T-helper 2 cell treated with Interferon-gamma antibody and Interleukin-4, amounts not matched to agents 5 μg/mL and 100 μg/mL, for 36 hours (primary cell): Measurements from ENCODE around the gene MRC2.

Experiments
- DNase-seq: peaks from one replicate; pipeline ENCODE4 v3.0.0; 2021; ENCODE audit warnings: low spot score
- H3K27ac Mint-ChIP-seq: one replicate; pipeline ENCODE4 v1.8.0; 2021; ENCODE audit warnings: mild to moderate bottlenecking, mixed read lengths
- H3K27me3 Mint-ChIP-seq: one replicate; pipeline ENCODE4 v1.8.0; 2021; ENCODE audit warnings: low read depth, mixed read lengths
- H3K36me3 Mint-ChIP-seq: one replicate; pipeline ENCODE4 v1.8.0; 2021; ENCODE audit warnings: low read depth, mixed read lengths
- H3K4me1 Mint-ChIP-seq: one replicate; pipeline ENCODE4 v1.8.0; 2021; ENCODE audit warnings: low read depth, mixed read lengths
- H3K4me3 Mint-ChIP-seq: one replicate; pipeline ENCODE4 v1.8.0; 2022; ENCODE audit warnings: mild to moderate bottlenecking, moderate library complexity, mixed read lengths
- H3K9me3 Mint-ChIP-seq: one replicate; pipeline ENCODE4 v1.8.0; 2021; ENCODE audit warnings: mixed read lengths

MRC2 gene

DNA sequence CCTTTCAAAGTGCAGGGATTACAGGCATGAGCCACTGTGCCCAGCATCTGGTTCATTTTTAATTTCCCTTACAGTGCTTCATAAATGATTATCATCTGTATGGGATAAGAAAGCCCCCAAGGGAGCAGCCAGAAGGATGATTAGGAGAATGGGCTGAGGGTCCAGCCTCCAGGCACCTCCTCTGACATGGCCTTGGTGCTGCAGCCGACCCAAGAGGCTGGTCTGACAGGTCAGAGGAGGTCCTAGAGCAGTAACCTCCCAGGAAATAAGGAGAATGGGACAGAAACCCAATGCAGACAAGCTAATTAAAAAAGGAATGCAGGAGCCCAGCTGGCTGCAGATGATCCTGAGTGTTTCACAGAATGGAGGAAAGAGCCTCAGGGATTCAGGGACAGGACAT is 29.0 kb downstream of the MRC2 start:
- no peak for DNase-seq
- Mint-ChIP-seq H3K27ac (no peak overlapping the region), H3K27me3 (peaks cover 53% of the 10 kb centered on the region), H3K4me1 (peaks cover 21% of the 10 kb centered on the region), H3K4me3 (no peak overlapping the region), H3K9me3 (peaks cover 9% of the 10 kb centered on the region), H3K36me3 (peaks cover 2% of the 10 kb centered on the region)

DNA sequence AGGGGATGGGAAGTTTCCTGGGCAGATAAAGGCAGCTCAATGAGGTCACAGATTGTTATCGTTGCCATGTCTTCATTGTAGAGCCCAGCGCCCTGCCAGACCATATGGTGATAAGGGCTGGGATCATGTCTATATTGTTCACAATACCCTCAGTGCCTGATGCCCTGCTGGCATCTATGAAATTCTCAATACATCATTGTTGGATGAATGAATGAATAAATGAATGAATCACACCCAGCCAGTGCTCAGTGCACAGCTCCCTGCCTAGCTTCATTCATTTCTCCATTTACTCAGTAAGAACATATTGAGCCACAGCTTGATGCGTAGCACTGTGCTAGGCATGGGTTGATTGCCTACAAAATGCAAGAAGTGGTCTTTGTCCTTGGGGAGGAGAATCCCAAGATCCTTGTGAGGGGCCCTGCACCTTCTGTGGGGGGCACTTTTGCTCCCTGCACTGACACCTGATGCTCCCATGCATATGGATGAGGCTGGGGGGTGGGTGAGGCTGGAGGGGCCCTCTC is 29.7 kb downstream of the MRC2 start:
- Mint-ChIP-seq H3K4me1 (peaks cover 19% of the 10 kb centered on the region), H3K27ac (no peak overlapping the region)
- DNase-seq: no peak

DNA sequence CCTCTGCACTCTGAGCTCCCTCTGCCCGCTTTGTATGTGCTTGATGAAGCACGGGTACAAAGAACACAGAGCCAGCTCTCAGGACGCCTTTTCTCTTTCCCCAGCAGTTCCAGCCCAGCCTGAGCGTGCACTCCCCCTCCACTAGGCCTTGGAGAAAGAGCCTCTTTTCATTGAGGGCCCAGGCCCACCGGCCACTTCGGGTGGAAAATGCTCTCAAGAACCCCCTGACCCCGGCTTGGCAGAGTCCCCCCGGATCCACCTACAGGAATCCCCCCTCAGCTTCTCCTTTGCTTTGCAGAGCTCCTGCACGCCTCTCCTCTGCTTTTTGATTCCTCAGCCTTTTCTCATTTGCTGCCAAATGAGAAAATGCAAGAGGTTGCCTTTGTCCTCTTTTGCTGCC is 30.2 kb downstream of the MRC2 start:
- Mint-ChIP-seq H3K27me3 (peaks cover 46% of the 10 kb centered on the region), H3K4me3 (no peak overlapping the region), H3K9me3 (peaks cover 9% of the 10 kb centered on the region), H3K27ac (no peak overlapping the region), H3K4me1 (peaks cover 15% of the 10 kb centered on the region), H3K36me3 (peaks cover 2% of the 10 kb centered on the region)
- no peak for DNase-seq

More for the DNA sequence above, 29.7 kb downstream of the MRC2 start:
- peaks cover 47% of the 10 kb centered on the region for H3K27me3 Mint-ChIP-seq
- H3K36me3 Mint-ChIP-seq: peaks cover 2% of the 10 kb centered on the region
- peaks cover 9% of the 10 kb centered on the region for H3K9me3 Mint-ChIP-seq
- H3K4me3 Mint-ChIP-seq: no peak overlapping the region

DNA sequence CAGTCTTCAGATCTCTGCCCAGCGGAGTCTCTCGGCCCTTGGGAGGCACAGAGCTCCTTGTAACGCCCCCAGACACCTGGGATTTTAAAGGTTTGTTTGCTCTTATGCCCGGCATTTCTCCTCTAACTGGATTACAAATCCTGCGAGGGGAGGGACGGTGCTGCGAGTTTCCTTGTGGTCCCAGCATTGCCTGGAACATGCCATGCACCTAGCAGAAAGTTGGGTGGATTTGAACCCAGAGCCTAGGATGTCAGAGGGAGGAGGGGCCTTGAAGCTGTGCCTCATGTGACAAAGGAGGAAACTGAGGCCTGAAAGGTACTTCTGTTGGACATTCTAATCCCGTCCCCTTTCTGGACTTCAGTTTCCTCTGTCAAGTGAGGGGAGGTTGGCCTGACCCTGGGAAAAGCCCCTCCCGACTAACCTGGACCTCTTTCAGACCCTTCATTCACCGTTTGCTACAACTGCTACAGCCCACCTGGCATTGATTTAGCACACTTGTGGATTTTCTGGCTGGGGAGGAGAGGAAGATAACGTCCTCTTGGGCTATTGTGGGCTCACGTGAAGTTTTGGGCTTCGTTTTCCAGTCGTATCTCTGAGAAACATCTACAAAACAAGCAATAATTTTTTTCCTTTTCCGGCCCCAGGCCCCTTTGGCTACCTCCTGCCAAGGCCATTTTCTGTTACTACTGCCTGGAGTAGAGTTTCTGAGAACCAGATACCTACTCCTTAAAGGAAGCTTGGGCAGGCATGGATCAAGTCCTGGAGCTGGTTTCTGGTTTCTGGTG is 30.9 kb downstream of the MRC2 start:
- Mint-ChIP-seq H3K4me3 (no peak overlapping the region), H3K27me3 (peaks cover 44% of the 10 kb centered on the region), H3K27ac (no peak overlapping the region), H3K9me3 (peaks cover 9% of the 10 kb centered on the region), H3K4me1 (peaks cover 10% of the 10 kb centered on the region), H3K36me3 (peaks cover 2% of the 10 kb centered on the region)
- DNase-seq: no peak

DNA sequence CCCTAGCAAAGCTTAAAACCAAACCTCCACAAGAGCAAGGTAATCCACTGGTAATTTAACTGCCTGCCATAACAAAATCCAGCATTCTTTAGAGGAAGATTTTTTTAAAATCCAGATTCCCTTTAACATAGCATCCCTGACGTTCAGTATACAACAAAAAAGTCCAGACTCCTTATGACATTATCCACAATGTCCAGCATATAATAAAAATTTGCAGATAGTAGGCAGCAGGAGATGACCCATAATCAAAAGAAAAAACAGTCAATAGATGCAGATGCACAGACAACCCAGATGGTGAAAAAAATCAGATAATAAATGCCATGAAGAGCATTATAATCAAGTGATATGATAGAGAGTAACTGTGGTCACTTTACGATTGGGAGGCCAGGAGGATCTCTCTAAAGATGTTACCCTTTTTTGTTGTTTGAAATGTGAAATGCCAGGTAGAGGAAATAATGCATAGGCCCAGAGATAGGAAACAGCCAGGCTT is 33.2 kb downstream of the MRC2 start:
- peaks cover 2% of the 10 kb centered on the region for H3K36me3 Mint-ChIP-seq
- peaks cover 9% of the 10 kb centered on the region for H3K9me3 Mint-ChIP-seq
- H3K27ac Mint-ChIP-seq: no peak overlapping the region
- DNase-seq: no peak
- H3K27me3 Mint-ChIP-seq: peaks cover 36% of the 10 kb centered on the region
- no peak overlapping the region for H3K4me3 Mint-ChIP-seq
- H3K4me1 Mint-ChIP-seq: no peaks in the 10 kb centered on the region

DNA sequence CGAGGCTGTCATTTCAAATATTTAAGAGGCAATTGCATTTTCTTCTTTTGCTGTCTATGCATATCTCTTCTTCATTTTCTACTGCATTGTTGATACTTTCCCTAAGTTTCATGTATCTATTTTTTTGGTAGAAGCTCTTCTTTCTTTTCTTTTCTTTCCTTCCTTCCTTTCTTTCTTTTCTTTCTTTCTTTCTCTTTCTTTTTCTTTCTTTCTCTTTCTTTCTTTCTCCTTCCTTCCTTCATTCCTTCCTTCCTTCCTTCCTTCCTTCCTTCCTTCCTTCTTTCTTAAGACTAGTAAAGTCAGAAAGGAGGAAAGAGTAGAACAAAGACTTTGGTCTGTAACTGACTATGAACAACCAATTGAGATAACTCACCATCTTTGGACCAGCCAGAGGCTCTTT is 33.9 kb downstream of the MRC2 start:
- no peaks in the 10 kb centered on the region for H3K4me1 Mint-ChIP-seq
- no peak overlapping the region for H3K4me3 Mint-ChIP-seq
- H3K9me3 Mint-ChIP-seq: peaks cover 9% of the 10 kb centered on the region
- H3K27me3 Mint-ChIP-seq: peaks cover 34% of the 10 kb centered on the region
- peaks cover 2% of the 10 kb centered on the region for H3K36me3 Mint-ChIP-seq
- H3K27ac Mint-ChIP-seq: no peak overlapping the region
- DNase-seq: no peak

DNA sequence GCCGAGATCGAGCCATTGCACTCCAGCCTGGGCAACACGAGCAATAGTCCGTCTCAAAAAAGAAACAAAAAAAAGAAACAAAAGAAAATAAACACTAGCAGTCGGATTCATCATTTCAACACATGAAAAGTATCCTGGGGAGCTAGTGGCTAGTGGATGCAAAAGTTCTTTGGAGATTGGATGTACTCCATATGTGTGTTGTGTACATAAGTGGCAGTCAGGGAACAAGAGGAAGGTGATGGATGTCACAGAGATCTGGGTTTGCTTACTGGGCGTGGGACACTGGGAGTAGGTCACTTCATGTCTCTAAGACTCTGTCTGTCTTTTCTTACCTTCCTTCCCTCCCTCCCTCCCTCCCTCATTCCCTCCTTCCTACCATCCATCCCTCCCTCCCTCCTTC is 35.4 kb downstream of the MRC2 start:
- Mint-ChIP-seq H3K4me1 (no peaks in the 10 kb centered on the region), H3K9me3 (peaks cover 9% of the 10 kb centered on the region), H3K27ac (no peak overlapping the region), H3K36me3 (peaks cover 2% of the 10 kb centered on the region), H3K4me3 (no peak overlapping the region), H3K27me3 (peaks cover 26% of the 10 kb centered on the region)
- no peak for DNase-seq

DNA sequence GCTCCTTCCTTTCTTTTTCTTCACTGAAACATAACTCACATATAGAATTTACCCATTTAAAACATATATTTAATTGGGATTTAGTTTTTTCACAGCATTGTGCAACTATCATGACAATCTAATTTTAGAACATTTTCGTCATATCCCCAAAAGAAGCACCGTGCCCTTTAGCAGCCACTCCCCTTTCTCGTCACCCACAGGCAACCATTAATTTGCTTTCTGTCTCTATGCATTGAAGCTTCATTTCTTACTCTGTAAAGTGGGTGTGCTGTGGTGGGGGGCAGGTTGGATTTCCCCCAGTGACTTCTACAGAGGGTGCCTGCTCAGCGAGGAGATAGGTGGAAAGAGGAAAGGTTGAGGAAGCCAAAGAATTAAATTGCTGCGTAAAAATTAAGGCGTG is 35.8 kb downstream of the MRC2 start:
- Mint-ChIP-seq H3K9me3 (peaks cover 9% of the 10 kb centered on the region), H3K4me1 (no peaks in the 10 kb centered on the region), H3K27me3 (peaks cover 26% of the 10 kb centered on the region), H3K36me3 (peaks cover 2% of the 10 kb centered on the region), H3K27ac (no peak overlapping the region), H3K4me3 (no peak overlapping the region)
- DNase-seq: no peak

DNA sequence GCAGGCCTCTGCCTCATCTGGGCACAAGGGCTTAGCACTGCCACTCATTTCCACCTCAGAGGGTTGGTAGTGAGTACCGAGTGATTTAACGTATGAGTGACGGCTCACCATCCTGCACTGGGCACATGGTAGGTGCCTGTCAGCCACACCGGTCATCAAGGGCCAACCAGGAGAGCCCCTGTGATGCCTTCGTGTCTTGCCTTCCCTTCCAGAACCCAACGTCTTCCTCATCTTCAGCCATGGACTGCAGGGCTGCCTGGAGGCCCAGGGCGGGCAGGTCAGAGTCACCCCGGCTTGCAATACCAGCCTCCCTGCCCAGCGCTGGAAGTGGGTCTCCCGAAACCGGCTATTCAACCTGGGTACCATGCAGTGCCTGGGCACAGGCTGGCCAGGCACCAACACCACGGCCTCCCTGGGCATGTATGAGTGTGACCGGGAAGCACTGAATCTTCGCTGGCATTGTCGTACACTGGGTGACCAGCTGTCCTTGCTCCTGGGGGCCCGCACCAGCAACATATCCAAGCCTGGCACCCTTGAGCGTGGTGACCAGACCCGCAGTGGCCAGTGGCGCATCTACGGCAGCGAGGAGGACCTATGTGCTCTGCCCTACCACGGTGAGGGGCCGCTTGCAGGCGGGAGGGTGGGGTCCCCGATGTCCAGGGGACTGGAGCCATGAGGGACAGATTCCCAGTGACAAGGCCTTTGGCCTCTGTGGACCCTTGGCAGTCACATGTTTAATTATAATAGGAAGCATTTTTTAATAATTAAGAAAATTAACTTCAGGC is 37.1 kb downstream of the MRC2 start:
- Mint-ChIP-seq H3K27ac (no peak overlapping the region), H3K9me3 (peaks cover 9% of the 10 kb centered on the region), H3K4me3 (no peak overlapping the region), H3K27me3 (peaks cover 21% of the 10 kb centered on the region), H3K36me3 (peaks cover 2% of the 10 kb centered on the region), H3K4me1 (no peaks in the 10 kb centered on the region)
- DNase-seq: no peak

DNA sequence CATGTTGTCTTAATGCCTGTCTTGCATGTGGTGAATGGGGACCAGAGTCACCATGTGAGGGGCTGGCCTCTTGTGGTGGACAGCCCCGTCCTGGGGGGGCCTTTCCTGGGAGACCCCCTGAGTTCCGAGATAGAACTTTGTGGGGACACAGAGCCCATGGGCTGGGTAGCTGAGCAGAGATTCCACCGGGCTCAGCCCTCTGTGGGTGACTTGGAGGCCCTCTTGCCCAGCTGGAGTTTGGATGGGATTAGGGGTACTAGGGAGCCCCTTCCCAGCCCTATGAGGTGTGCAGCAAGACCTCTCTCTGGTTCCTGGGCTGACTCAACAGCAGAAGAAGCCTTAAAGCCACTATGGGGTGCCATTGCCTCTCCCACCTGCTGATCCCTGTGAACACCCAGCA is 38.1 kb downstream of the MRC2 start:
- peaks cover 17% of the 10 kb centered on the region for H3K27me3 Mint-ChIP-seq
- no peak for DNase-seq
- no peaks in the 10 kb centered on the region for H3K4me1 Mint-ChIP-seq
- H3K9me3 Mint-ChIP-seq: peaks cover 4% of the 10 kb centered on the region
- H3K27ac Mint-ChIP-seq: no peak overlapping the region
- H3K4me3 Mint-ChIP-seq: no peak overlapping the region
- H3K36me3 Mint-ChIP-seq: peaks cover 2% of the 10 kb centered on the region

DNA sequence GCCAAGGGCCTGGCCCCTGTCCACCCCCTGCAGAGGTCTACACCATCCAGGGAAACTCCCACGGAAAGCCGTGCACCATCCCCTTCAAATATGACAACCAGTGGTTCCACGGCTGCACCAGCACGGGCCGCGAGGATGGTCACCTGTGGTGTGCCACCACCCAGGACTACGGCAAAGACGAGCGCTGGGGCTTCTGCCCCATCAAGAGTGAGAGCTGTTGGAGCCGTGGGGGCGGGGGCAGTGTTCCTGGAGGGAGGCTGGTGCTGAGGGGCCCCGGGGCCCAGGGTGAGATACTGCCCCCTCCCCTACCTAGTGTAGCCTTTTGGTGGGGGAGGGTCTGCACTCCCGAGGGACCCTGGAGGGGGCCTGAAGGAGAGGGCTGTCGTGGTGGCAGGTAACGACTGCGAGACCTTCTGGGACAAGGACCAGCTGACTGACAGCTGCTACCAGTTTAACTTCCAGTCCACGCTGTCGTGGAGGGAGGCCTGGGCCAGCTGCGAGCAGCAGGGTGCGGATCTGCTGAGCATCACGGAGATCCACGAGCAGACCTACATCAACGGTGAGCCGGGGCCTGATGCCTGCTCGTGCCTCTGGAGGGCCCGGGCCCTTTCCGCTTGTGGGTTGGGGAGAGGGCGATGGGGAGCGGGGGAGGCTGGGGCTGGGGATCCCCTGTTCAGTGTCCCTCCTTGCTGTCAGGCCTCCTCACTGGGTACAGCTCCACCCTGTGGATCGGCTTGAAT is 38.8 kb downstream of the MRC2 start:
- DNase-seq: no peak
- Mint-ChIP-seq H3K9me3 (no peaks in the 10 kb centered on the region), H3K27me3 (peaks cover 12% of the 10 kb centered on the region), H3K36me3 (peaks cover 2% of the 10 kb centered on the region), H3K4me1 (no peaks in the 10 kb centered on the region), H3K4me3 (no peak overlapping the region), H3K27ac (no peak overlapping the region)

DNA sequence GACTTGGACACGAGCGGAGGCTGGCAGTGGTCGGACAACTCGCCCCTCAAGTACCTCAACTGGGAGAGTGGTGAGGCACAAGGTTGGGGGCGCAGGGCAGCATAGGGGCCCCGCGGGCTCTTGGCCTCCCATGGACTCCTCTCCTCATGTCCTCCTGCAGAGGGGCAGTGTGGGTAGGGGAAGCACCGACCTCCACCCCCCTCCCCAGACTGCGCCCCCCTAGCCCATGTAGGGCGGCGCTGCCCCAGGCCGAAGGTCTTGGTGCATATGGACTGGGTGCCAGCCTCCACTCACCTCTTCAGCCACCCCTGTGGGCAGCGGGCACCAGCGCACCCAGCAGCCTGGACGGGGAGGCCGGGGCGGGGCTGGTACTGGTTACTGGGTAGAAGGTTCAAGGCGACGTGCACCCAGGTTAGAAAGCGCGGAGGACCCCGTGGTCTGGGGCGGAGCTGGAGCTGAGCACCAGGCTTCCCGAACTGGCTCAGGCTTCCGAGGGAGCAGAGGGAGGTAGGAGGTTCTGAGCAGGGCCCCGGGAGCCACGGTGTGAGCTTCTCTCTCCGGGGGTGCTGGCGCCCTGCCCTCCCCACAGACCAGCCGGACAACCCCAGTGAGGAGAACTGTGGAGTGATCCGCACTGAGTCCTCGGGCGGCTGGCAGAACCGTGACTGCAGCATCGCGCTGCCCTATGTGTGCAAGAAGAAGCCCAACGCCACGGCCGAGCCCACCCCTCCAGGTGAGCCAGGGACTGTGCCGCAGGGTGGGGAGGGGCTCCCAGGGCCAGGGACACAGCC is 39.5 kb downstream of the MRC2 start:
- Mint-ChIP-seq H3K4me3 (no peak overlapping the region), H3K27ac (no peak overlapping the region), H3K27me3 (peaks cover 9% of the 10 kb centered on the region), H3K4me1 (no peaks in the 10 kb centered on the region), H3K36me3 (no peaks in the 10 kb centered on the region), H3K9me3 (no peaks in the 10 kb centered on the region)
- DNase-seq: no peak

DNA sequence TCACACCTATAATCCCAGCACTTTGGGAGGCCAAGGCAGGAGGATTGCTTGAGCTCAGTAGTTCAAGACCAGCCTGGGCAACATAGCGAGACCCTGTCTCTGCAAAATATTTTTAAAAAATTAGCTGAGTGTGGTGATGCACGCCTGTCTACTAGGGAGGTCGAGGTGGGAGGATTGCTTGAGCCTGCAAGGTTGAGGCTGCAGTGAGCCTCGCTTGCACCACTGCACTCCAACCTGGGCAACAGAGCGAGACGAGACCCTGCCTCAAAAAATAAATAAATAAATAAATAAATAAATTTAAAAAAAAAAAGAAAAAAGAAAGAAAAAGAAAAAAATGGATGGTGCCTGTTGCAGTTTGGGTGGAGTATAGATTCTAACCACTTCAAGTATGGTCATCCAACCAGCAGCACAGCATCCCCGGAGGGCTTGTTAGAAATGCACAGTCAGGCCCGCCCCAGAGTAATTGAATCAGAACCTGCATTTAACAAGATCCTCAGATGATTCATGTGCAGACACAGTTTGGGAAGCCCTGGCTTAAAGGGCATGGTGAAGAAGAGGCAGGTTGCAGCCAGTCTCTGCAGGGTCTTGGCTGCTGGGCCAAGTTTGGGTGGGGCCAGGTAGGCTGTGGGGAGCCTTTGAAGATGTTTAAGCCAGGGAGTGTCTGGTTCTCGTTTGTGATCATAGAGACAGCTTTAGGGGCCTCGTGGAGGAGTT is 40.8 kb downstream of the MRC2 start:
- H3K36me3 Mint-ChIP-seq: no peaks in the 10 kb centered on the region
- no peaks in the 10 kb centered on the region for H3K4me1 Mint-ChIP-seq
- no peaks in the 10 kb centered on the region for H3K9me3 Mint-ChIP-seq
- no peak overlapping the region for H3K27ac Mint-ChIP-seq
- no peak overlapping the region for H3K4me3 Mint-ChIP-seq
- peaks cover 4% of the 10 kb centered on the region for H3K27me3 Mint-ChIP-seq
- no peak for DNase-seq
